Measurements from ENCODE around the gene SPTLC2. TPM values are rescaled to one million over a fixed set of nuclear protein-coding genes. Genes with fewer than 3 reads are reported as not detected.

SPTLC2 gene
- total RNA-seq, 1 donor from 2014 or later = 27.3 TPM

- H3K27me3 Mint-ChIP-seq (ENCODE audit: low read depth) = no peaks in the 10 kb centered on the region
- H3K36me3 Mint-ChIP-seq (ENCODE audit: low read depth) = peaks cover 11% of the 10 kb centered on the region
- DNase-seq (ENCODE audit: low read depth, low spot score) = no peak
- peaks cover 37% of the 10 kb centered on the region for H3K4me1 Mint-ChIP-seq
- TF ChIP-seq CTCF (conservative IDR thresholded peaks at IDR 0.05) = no peak
- no peaks in the 10 kb centered on the region for H3K9me3 Mint-ChIP-seq
- peak overlapping the region; percentile 100 for H3K4me3 Mint-ChIP-seq
- peak overlapping the region; percentile 100 for H3K27ac Mint-ChIP-seq (ENCODE audit: unreplicated experiment)
Observed at GRCh38 chr14:77457115-77457521, 159.3 kb downstream of the SPTLC2 start.

Other genes starting within 250 kb of the SPTLC2 start
- 19.1 and 20.2 TPM in 2 replicates for gene TMED8, start 239.5 kb downstream of the SPTLC2 start, total RNA-seq
- 4.3 and 7.8 TPM in 2 replicates for gene SAMD15, start 239.3 kb downstream of the SPTLC2 start, total RNA-seq
- 0.47 and 0.48 TPM in 2 replicates for gene NOXRED1, start 193.1 kb downstream of the SPTLC2 start, total RNA-seq
- gene VIPAS39, start 159.0 kb downstream of the SPTLC2 start, total RNA-seq = 22.9 and 23.6 TPM in 2 replicates
- 190 and 210 TPM in 2 replicates for gene AHSA1, start 158.5 kb downstream of the SPTLC2 start, total RNA-seq
- 0.16 TPM in 1 of 2 replicates, not detected in the other for gene ISM2, start 117.8 kb downstream of the SPTLC2 start, total RNA-seq
- 13.7 and 18.1 TPM in 2 replicates for gene ALKBH1, start 91.4 kb upstream of the SPTLC2 start, total RNA-seq
- gene SLIRP, start 91.5 kb upstream of the SPTLC2 start, total RNA-seq = 164 and 199 TPM in 2 replicates
- gene SNW1, start 144.5 kb upstream of the SPTLC2 start, total RNA-seq = 104 and 107 TPM in 2 replicates
- 9.0 and 9.5 TPM in 2 replicates for gene ADCK1, start 183.5 kb upstream of the SPTLC2 start, total RNA-seq

Data from neural crest cell (in vitro differentiated cells).